Measurements from ENCODE around the gene BATF. TPM values are rescaled to one million over a fixed set of nuclear protein-coding genes. Genes with fewer than 3 reads are reported as not detected.

BATF gene
- total RNA-seq, 4 donors from 2014 or later = 3.1 to 28.1 (median 5.9) TPM; not detected in 1

DNA sequence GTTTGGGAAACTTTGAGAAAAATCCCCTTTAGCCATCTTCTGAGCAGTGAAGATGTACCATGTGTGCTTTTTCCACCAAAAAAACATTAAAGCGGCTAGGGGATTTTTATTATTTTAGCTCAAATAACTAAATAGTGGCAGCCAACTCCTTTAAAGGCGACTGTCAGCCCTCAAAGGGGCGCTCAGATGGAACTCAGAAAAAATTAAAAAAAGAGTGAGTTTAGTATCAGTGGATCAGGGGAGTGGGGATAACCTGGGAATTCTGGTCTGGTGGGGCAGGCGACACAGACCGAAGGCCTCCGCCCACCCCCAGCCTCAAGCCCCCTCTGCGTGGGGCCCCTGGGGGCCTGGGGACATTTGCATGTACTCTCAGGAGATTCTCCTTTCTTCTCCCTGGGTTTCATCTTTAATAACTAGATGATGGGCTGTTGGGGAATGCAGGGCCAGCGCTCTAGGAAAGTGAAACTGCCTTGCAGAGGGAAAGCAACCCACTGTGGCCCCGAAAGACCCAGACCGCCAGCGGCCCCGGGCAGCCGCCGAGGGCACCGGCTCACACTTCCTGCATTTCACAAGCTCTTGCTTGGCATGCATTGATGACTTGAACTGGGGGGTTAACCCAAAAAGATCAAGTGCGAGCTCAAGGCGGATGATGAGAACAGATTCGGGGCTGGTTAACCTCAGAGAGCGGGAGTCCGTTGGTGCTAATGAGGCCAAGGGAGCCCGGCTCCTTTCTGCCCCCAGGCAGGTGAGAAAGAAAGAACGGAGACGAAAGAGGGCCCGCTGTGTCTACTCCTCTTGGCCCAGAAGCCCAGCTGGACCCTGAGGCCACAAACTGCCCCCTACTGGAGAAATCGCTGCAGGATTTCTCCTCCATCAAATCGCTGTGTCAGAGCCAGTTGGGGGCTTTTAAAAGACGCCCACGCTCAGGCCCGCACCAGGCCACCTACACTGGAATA lies 7.3 kb upstream of the BATF start:
- Histone ChIP-seq H3K36me3 (no peaks in the 10 kb centered on the region), H3K27ac (peak overlapping the region; percentile 20 to 73 (median 51)), H3K4me1 (peaks cover 0 to 6% (median 4%) of the 10 kb centered on the region in 4 donors), H3K27me3 (no peaks in the 10 kb centered on the region), H3K9me3 (no peaks in the 10 kb centered on the region), H3K4me3 (peak overlapping the region; percentile 20 to 41 (median 32))
- DNase-seq = peak in 2 of 3 donors; percentile 75 to 80
- no peak for TF ChIP-seq POLR2A (IDR thresholded peaks at IDR 0.05)
- TF ChIP-seq, protein P1, sequence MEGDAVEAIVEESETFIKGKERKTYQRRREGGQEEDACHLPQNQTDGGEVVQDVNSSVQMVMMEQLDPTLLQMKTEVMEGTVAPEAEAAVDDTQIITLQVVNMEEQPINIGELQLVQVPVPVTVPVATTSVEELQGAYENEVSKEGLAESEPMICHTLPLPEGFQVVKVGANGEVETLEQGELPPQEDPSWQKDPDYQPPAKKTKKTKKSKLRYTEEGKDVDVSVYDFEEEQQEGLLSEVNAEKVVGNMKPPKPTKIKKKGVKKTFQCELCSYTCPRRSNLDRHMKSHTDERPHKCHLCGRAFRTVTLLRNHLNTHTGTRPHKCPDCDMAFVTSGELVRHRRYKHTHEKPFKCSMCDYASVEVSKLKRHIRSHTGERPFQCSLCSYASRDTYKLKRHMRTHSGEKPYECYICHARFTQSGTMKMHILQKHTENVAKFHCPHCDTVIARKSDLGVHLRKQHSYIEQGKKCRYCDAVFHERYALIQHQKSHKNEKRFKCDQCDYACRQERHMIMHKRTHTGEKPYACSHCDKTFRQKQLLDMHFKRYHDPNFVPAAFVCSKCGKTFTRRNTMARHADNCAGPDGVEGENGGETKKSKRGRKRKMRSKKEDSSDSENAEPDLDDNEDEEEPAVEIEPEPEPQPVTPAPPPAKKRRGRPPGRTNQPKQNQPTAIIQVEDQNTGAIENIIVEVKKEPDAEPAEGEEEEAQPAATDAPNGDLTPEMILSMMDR (IDR thresholded peaks at IDR 0.05) = peak in 3 of 6 experiments; percentile 5 to 31 (median 17)

DNA sequence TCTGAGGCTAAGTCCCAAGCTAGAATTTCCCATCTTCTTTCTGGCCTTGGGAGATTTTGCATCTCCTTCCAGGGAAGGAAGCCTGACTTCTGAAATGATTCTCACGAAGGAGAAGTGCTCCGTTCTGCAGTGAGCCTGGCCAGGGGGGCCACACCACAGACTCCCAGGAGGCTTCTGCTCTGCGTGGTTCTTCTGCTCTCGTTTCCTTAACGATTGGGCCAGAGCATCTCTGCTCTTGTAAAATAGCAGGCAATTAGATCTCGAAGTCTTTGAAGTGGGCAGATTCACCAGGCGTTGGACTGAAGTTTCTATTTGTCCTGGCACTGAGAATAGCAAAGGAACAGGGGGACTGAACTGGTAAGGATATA lies 6.7 kb upstream of the BATF start:
- TF ChIP-seq, protein P1 (IDR thresholded peaks at IDR 0.05) = no peak
- no peak for TF ChIP-seq POLR2A (IDR thresholded peaks at IDR 0.05)
- Histone ChIP-seq H3K27me3 (no peaks in the 10 kb centered on the region), H3K4me3 (peak overlapping the region; percentile 20 to 41 (median 32)), H3K36me3 (no peaks in the 10 kb centered on the region), H3K27ac (peak overlapping the region in 3 of 4 donors; percentile 20 to 73 (median 47)), H3K9me3 (no peaks in the 10 kb centered on the region), H3K4me1 (peaks cover 0 to 6% (median 4%) of the 10 kb centered on the region in 4 donors)
- peak in 2 of 3 donors; percentile 74 to 77 for DNase-seq

DNA sequence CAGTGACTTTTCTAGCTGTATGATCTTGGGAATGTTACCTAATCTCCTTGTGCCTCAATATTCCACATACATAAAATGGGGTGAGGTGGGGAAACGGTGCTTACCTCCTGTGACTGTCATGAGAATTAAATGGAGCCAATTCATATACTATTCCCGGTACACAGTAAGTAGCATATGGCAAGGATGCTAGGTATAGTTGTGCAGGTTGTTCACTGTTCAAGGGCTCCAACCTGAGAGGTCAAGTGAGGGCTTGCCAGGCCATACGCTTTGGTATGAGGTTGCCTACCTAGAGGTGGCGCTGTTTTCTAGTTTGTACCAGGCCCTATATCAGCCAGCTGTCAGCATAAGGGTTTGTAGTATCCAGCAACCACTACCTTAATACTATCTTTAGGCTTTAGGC lies 3.6 kb upstream of the BATF start:
- TF ChIP-seq, protein P1 (IDR thresholded peaks at IDR 0.05) = peak in 4 of 6 experiments; percentile 33 to 54 (median 48)
- no peak for TF ChIP-seq POLR2A (IDR thresholded peaks at IDR 0.05)
- Histone ChIP-seq H3K36me3 (no peaks in the 10 kb centered on the region), H3K27ac (no peak overlapping the region), H3K9me3 (no peaks in the 10 kb centered on the region), H3K4me1 (peaks cover 0 to 21% (median 8%) of the 10 kb centered on the region in 4 donors), H3K4me3 (no peak overlapping the region), H3K27me3 (no peaks in the 10 kb centered on the region)
- DNase-seq = peak in 1 of 3 donors; percentile 73

DNA sequence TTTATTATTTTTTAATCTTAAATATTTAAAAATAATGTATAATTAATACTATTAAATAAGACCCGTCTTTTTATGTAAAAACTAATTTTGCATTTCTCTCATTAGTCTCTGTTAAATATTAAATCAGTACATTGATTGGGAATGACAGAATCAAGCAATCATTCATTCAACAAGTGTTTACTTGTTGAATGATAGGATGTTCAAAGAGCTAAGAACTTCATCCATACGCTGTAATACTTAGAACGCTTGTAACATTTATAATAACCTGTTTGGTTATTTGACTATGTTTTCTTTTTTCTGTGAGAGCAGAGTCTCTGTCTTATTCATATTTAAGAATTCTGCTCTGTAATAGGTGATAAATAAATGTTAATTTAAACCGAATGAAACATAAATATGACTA lies 2.9 kb upstream of the BATF start:
- peaks cover 0 to 23% (median 10%) of the 10 kb centered on the region in 4 donors for H3K4me1 ChIP-seq
- H3K9me3 ChIP-seq = no peaks in the 10 kb centered on the region
- TF ChIP-seq, protein P1 (IDR thresholded peaks at IDR 0.05) = no peak
- no peak for TF ChIP-seq POLR2A (IDR thresholded peaks at IDR 0.05)
- no peaks in the 10 kb centered on the region for H3K36me3 ChIP-seq
- H3K27me3 ChIP-seq = no peaks in the 10 kb centered on the region
- DNase-seq = no peak
- no peak overlapping the region for H3K27ac ChIP-seq
- no peak overlapping the region for H3K4me3 ChIP-seq

DNA sequence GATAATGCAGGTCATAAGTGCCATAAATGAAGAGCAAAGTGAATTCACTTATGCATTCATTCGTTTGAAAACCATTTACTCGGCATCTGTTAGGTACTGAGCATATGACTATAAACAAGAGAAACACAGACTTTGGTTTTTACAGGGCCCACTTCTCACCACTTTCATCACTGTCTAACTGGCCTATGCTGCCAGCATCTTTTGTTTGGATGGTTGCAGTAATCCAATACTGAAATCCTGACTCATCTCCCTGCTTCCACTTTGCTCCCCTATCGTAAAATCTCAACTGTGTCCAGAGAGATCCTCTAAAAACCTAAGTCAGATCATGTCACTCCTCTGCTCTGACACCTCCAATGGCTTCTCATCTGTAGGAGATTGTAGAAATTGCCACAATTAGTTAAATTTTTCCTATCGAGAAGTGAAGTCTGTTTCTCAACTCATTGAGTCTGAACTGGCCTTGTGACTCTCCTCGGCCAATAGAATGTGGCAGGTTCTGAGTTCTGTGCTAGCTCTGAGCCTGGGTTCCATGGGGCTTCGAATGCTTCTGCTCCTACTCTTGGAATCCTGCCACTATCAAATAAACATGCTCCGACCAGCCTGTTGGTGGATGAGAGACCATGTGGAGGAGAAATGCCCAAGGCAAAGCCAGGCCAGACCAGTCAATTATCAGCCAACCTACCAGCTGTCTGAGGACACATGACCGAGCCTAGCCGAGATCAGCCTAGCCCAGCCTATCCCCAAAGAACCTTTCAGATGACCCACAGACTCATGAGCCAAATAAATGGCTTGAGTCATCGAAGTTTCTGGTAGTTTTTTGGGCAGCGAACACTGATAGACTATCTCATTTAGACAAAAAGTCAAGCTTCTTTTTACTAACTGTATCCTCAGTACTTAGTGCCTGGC lies 2.2 kb upstream of the BATF start:
- H3K36me3 ChIP-seq = no peaks in the 10 kb centered on the region
- DNase-seq = peak in 1 of 3 donors; percentile 40
- peaks cover 0 to 19% (median 11%) of the 10 kb centered on the region in 4 donors for H3K4me1 ChIP-seq
- no peak overlapping the region for H3K4me3 ChIP-seq
- H3K27ac ChIP-seq = peak overlapping the region in 1 of 4 donors; percentile 1
- no peaks in the 10 kb centered on the region for H3K27me3 ChIP-seq
- TF ChIP-seq, protein P1 (IDR thresholded peaks at IDR 0.05) = no peak
- TF ChIP-seq POLR2A (IDR thresholded peaks at IDR 0.05) = no peak
- H3K9me3 ChIP-seq = no peaks in the 10 kb centered on the region

All from Peyer's patch (tissue), 4 donors.